Common myeloid progenitor, CD34-positive (primary cell): ENCODE results near the gene FASLG.

Source experiments
- CTCF ChIA-PET: fragments of 350-600 bp; sonication (Branson Sonifier 250); formaldehyde crosslinking; loops from one replicate; lab custom pipeline; 2021; ENCODE audit warnings: antibody characterized with exemption; lab: Charles Lee
- POLR2A ChIA-PET: fragments of 350-600 bp; sonication (Branson Sonifier 250); formaldehyde crosslinking; loops from one replicate; lab custom pipeline; 2021; ENCODE audit warnings: antibody characterized with exemption; lab: Charles Lee
- DNase-seq, 3 donors: peaks; one replicate each; pipeline versions ENCODE4 v3.0.0 to v3.0.0-alpha.2; 2013
- H3K27ac ChIP-seq, 2 experiments: 1 replicate in 1 of 2; 2 replicates in 1 of 2; pipeline ENCODE4 v1.7.0; 2013; ENCODE audit warnings: inconsistent platforms in 2 of 2, low read length in 2 of 2, mild to moderate bottlenecking in 2 of 2, low read depth in 1 of 2, moderate library complexity in 1 of 2; ENCODE audit not compliant: severe bottlenecking in 2 of 2, insufficient read depth in 1 of 2, poor library complexity in 1 of 2
- H3K27me3 ChIP-seq, 5 experiments: replicated peaks in 2 of 5; 1 replicate in 3 of 5; 2 replicates in 2 of 5; pipeline versions ENCODE4 v1.6.1 to v1.7.0; 2013; ENCODE audit warnings: low read length in 4 of 5, mild to moderate bottlenecking in 2 of 5, moderate library complexity in 2 of 5, inconsistent platforms in 1 of 5; ENCODE audit not compliant: insufficient read depth in 5 of 5, control insufficient read depth in 4 of 5
- H3K36me3 ChIP-seq, 4 experiments: 1 replicate in 2 of 4; 2 replicates in 2 of 4; pipeline versions ENCODE4 v1.6.1 to v1.7.0; 2013; ENCODE audit warnings: low read length in 3 of 4, control low read depth in 1 of 4, mild to moderate bottlenecking in 1 of 4; ENCODE audit not compliant: control insufficient read depth in 4 of 4, insufficient read depth in 4 of 4
- H3K4me1 ChIP-seq, 4 experiments: 1 replicate in 3 of 4; 2 replicates in 1 of 4; pipeline versions ENCODE4 v1.6.1 to v1.7.1; 2013; ENCODE audit warnings: low read length in 3 of 4, mild to moderate bottlenecking in 3 of 4, control low read depth in 1 of 4, inconsistent platforms in 1 of 4, moderate library complexity in 1 of 4; ENCODE audit not compliant: control insufficient read depth in 4 of 4, insufficient read depth in 4 of 4; ENCODE audit errors: control extremely low read depth in 1 of 4
- H3K4me3 ChIP-seq, 7 experiments: 1 replicate in 4 of 7; 2 replicates in 3 of 7; pipeline versions ENCODE4 v1.5.1 to v1.7.0; 2013; ENCODE audit warnings: mild to moderate bottlenecking in 7 of 7, low read length in 6 of 7, moderate library complexity in 6 of 7, inconsistent platforms in 2 of 7, low read depth in 2 of 7, control low read depth in 1 of 7; ENCODE audit not compliant: insufficient read depth in 4 of 7, control insufficient read depth in 1 of 7; ENCODE audit errors: extremely low read depth in 1 of 7
- H3K9me3 ChIP-seq, 5 experiments: 1 replicate in 4 of 5; 2 replicates in 1 of 5; pipeline versions ENCODE4 v1.6.1 to v1.7.1; 2013; ENCODE audit warnings: low read length in 4 of 5, mild to moderate bottlenecking in 2 of 5, inconsistent platforms in 1 of 5, low read depth in 1 of 5, moderate library complexity in 1 of 5; ENCODE audit not compliant: control insufficient read depth in 4 of 5, insufficient read depth in 2 of 5; ENCODE audit errors: control extremely low read depth in 1 of 5
- WGBS: methylation state at CpG from one replicate; pipeline ENCODE4 v1.1.5; 2013; ENCODE audit not compliant: insufficient coverage; 5-methylcytosine and 5-hydroxymethylcytosine counted together

FASLG gene

GRCh38 chr1:172674831-172675613, 16.1 kb downstream of the FASLG start:
- Histone ChIP-seq H3K9me3 (peaks cover 0 to 8% (median 5%) of the 10 kb centered on the region in 5 experiments), H3K4me3 (no peak overlapping the region), H3K4me1 (peaks cover 0 to 3% (median 0%) of the 10 kb centered on the region in 4 experiments), H3K27me3 (no peaks in the 10 kb centered on the region), H3K36me3 (no peaks in the 10 kb centered on the region), H3K27ac (no peak overlapping the region)
- CTCF ChIA-PET: interaction anchor here (0.9 to 1.7 kb wide), 5 partner anchors 10 to 38 kb away, joined by 3 to 4 read pairs (median 3); no protein-coding TSS in a partner anchor
- WGBS: no CpG with 5 or more reads among the region's 4 CpGs
- no peak for DNase-seq
- POLR2A ChIA-PET: no interaction called here

GRCh38 chr1:172679000-172679772, 20.3 kb downstream of the FASLG start:
- no peak overlapping the region for H3K4me3 ChIP-seq
- H3K36me3 ChIP-seq: no peaks in the 10 kb centered on the region
- WGBS: 96% methylated on average over 5 of the region's 6 CpGs
- peak in 1 of 3 donors; percentile 24 for DNase-seq
- ChIA-PET CTCF (interaction anchor here (0.8 to 1.0 kb wide), 2 partner anchors 15 to 32 kb away, joined by 3 to 4 read pairs; no protein-coding TSS in a partner anchor), POLR2A (no interaction called here)
- H3K4me1 ChIP-seq: peaks cover 0 to 5% (median 0%) of the 10 kb centered on the region in 4 experiments
- peaks cover 0 to 12% (median 5%) of the 10 kb centered on the region in 5 experiments for H3K9me3 ChIP-seq
- no peak overlapping the region for H3K27ac ChIP-seq
- H3K27me3 ChIP-seq: no peaks in the 10 kb centered on the region

GRCh38 chr1:172680244-172680643, 21.3 kb downstream of the FASLG start:
- H3K9me3 ChIP-seq: peaks cover 0 to 12% (median 5%) of the 10 kb centered on the region in 5 experiments
- ChIA-PET POLR2A (no interaction called here), CTCF (interaction anchor here (0.8 to 1.0 kb wide), 2 partner anchors 16 to 31 kb away, joined by 3 to 4 read pairs; no protein-coding TSS in a partner anchor)
- H3K36me3 ChIP-seq: no peaks in the 10 kb centered on the region
- peaks cover 0 to 5% (median 0%) of the 10 kb centered on the region in 4 experiments for H3K4me1 ChIP-seq
- no peak for DNase-seq
- H3K27ac ChIP-seq: no peak overlapping the region
- no peaks in the 10 kb centered on the region for H3K27me3 ChIP-seq
- no peak overlapping the region for H3K4me3 ChIP-seq

- POLR2A ChIA-PET: no interaction called here
- Histone ChIP-seq H3K4me1 (peaks cover 0 to 5% (median 0%) of the 10 kb centered on the region in 4 experiments), H3K36me3 (no peaks in the 10 kb centered on the region), H3K9me3 (peaks cover 0 to 12% (median 5%) of the 10 kb centered on the region in 5 experiments), H3K4me3 (no peak overlapping the region), H3K27me3 (no peaks in the 10 kb centered on the region), H3K27ac (no peak overlapping the region)
- CTCF ChIA-PET: no interaction called here
- DNase-seq: no peak
- 92% methylated on average over 2 of the region's 2 CpGs for WGBS
Observed at GRCh38 chr1:172680733-172681275, 21.9 kb downstream of the FASLG start.

GRCh38 chr1:172682812-172683211, 23.9 kb downstream of the FASLG start:
- peaks cover 0 to 12% (median 5%) of the 10 kb centered on the region in 5 experiments for H3K9me3 ChIP-seq
- ChIA-PET CTCF (interaction anchor here (0.6 kb wide), 1 partner anchor 17 kb away, joined by 3 read pairs; no protein-coding TSS in a partner anchor), POLR2A (no interaction called here)
- H3K27me3 ChIP-seq: no peaks in the 10 kb centered on the region
- H3K4me1 ChIP-seq: peaks cover 0 to 5% (median 0%) of the 10 kb centered on the region in 4 experiments
- no peak overlapping the region for H3K4me3 ChIP-seq
- H3K36me3 ChIP-seq: no peaks in the 10 kb centered on the region
- no peak for DNase-seq
- 94% methylated on average over 2 of the region's 3 CpGs for WGBS
- no peak overlapping the region for H3K27ac ChIP-seq

- no peaks in the 10 kb centered on the region for H3K36me3 ChIP-seq
- no peak for DNase-seq
- no peaks in the 10 kb centered on the region for H3K4me1 ChIP-seq
- no CpG with 5 or more reads among the region's 1 CpG for WGBS
- no peaks in the 10 kb centered on the region for H3K27me3 ChIP-seq
- H3K9me3 ChIP-seq: no peaks in the 10 kb centered on the region
- no peak overlapping the region for H3K27ac ChIP-seq
- ChIA-PET POLR2A (no interaction called here), CTCF (no interaction called here)
- H3K4me3 ChIP-seq: no peak overlapping the region
Observed at GRCh38 chr1:172686143-172686542, 27.2 kb downstream of the FASLG start.
